Measurements from ENCODE around the gene TAOK3. TPM values are rescaled to one million over a fixed set of nuclear protein-coding genes. Genes with fewer than 3 reads are reported as not detected.
"Not testable (repeated sequence)": the region's sequence is repeated elsewhere in the genome, so short reads cannot be mapped to it uniquely, and the experiment has no call there.

The TAOK3 gene
- total RNA-seq, 6 experiments from 2014 or later = 26.0 to 30.7 (median 28.0) TPM

- DNase-seq = no peak
- Mint-ChIP-seq H3K9me3 (no peaks in the 10 kb centered on the region), H3K27ac (peak overlapping the region; percentile 53; the same call in 1 of the 2 replicates), H3K27me3 (ENCODE audit: insufficient read depth) (no peaks in the 10 kb centered on the region), H3K4me1 (ENCODE audit: low read depth) (peaks cover 13% of the 10 kb centered on the region), H3K4me3 (no peak overlapping the region), H3K36me3 (ENCODE audit: low read depth) (peaks cover 18% of the 10 kb centered on the region; the same call in 1 of the 2 replicates)
- no peak for TF ChIP-seq CTCF (IDR thresholded peaks at IDR 0.05)
Observed at GRCh38 chr12:118290130-118290529, 82.6 kb downstream of the TAOK3 start.

DNA sequence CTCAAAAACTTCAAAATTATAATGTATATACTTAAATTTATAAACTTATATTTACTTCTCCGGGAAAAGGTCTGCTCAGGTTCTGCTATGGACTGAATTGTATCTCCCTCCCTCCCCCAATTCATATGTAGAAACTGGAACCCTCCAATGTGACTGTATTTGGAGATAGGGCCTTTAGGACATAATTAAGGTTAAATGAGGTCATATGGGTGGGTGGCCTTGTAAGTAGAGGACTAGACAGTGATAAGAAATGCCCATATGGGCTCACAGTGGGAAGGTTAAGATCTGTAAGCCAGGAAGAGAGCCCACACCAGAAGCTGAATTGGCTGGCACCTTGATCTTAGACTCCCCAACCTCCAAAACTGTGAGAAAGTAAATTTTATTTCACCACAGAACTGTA, 84.5 kb downstream of the TAOK3 start:
- peaks cover 13% of the 10 kb centered on the region for H3K4me1 Mint-ChIP-seq (ENCODE audit: low read depth)
- no peaks in the 10 kb centered on the region for H3K27me3 Mint-ChIP-seq (ENCODE audit: insufficient read depth)
- no peak overlapping the region for H3K4me3 Mint-ChIP-seq
- peaks cover 12% of the 10 kb centered on the region; the same call in 1 of the 2 replicates for H3K36me3 Mint-ChIP-seq (ENCODE audit: low read depth)
- TF ChIP-seq CTCF (IDR thresholded peaks at IDR 0.05) = no peak
- DNase-seq = no peak
- no peak overlapping the region for H3K27ac Mint-ChIP-seq
- H3K9me3 Mint-ChIP-seq = no peaks in the 10 kb centered on the region

DNA sequence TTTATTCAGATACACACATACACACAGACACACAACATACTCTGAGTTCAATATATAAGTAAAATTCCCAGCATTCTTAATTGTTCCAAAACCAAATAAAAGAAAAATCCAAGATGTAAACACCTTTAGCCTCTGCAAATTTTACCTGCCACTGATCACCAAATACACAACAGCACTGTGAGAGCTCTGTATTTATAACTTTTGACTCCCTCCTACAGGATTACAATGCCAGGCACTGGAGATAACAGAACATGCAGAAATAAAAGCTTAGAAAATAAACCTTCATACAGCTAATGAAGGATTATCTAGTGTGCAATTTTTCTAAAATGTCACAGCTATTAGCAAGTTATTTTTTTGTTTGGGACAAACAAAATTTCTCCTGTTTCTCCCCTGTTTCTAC, 85.0 kb downstream of the TAOK3 start:
- H3K4me3 Mint-ChIP-seq = no peak overlapping the region
- H3K27me3 Mint-ChIP-seq (ENCODE audit: insufficient read depth) = no peaks in the 10 kb centered on the region
- TF ChIP-seq CTCF (IDR thresholded peaks at IDR 0.05) = no peak
- no peak overlapping the region for H3K27ac Mint-ChIP-seq
- H3K9me3 Mint-ChIP-seq = no peaks in the 10 kb centered on the region
- DNase-seq = no peak
- H3K4me1 Mint-ChIP-seq (ENCODE audit: low read depth) = peaks cover 13% of the 10 kb centered on the region
- H3K36me3 Mint-ChIP-seq (ENCODE audit: low read depth) = peaks cover 12% of the 10 kb centered on the region; the same call in 1 of the 2 replicates

GRCh38 chr12:118282767-118283166, 89.9 kb downstream of the TAOK3 start:
- no peak overlapping the region for H3K4me3 Mint-ChIP-seq
- H3K36me3 Mint-ChIP-seq (ENCODE audit: low read depth) = peaks cover 18% of the 10 kb centered on the region
- no peaks in the 10 kb centered on the region for H3K9me3 Mint-ChIP-seq
- no peak overlapping the region for H3K27ac Mint-ChIP-seq
- H3K27me3 Mint-ChIP-seq (ENCODE audit: insufficient read depth) = no peaks in the 10 kb centered on the region
- TF ChIP-seq CTCF (IDR thresholded peaks at IDR 0.05) = no peak
- no peak for DNase-seq
- H3K4me1 Mint-ChIP-seq (ENCODE audit: low read depth) = no peaks in the 10 kb centered on the region

DNA sequence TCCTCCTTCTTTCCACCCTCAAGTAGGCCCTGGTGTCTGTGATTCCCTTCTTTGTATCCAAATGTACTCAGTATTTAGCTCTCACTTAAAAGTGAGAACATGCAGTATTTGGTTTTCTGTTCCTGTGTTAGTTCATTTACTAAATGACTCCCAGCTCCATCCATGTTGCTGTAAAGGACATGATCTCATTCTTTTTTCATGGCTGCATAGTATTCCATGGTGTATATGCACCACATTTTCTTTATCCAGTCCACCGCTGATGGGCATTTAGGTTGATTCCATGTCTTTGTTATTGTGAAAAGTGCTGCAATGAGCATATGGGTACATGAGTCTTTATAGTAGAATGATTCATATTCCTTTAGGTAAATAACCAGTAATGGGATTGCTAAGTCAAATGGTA, 94.4 kb downstream of the TAOK3 start:
- H3K9me3 Mint-ChIP-seq; DNase-seq; H3K27ac Mint-ChIP-seq; H3K4me1 Mint-ChIP-seq (ENCODE audit: low read depth); H3K4me3 Mint-ChIP-seq; H3K27me3 Mint-ChIP-seq (ENCODE audit: insufficient read depth): not testable (repeated sequence)
- H3K36me3 Mint-ChIP-seq (ENCODE audit: low read depth) = peaks cover 10% of the 10 kb centered on the region

DNA sequence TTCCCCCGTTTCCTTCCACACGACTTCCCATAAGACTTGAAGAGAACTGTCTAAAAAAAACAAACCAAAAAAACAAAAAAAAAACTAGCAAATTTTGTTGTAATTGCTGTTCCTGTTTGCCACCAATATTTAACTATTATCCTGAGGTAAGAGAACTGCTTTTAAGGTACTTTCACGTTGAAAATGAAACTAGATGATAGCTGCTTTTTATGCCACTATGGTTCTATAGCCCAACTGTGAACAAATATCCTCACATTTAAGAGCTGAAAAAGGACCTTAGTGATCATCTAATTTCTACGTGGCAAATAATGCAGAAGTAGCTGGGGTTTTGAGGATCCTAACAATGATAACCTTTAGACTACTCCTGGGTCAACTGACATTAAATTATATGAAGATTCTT, 98.6 kb downstream of the TAOK3 start:
- Mint-ChIP-seq H3K27me3 (ENCODE audit: insufficient read depth) (no peaks in the 10 kb centered on the region), H3K4me1 (ENCODE audit: low read depth) (peaks cover 12% of the 10 kb centered on the region), H3K27ac (no peak overlapping the region), H3K36me3 (ENCODE audit: low read depth) (peaks cover 6% of the 10 kb centered on the region), H3K4me3 (no peak overlapping the region), H3K9me3 (no peaks in the 10 kb centered on the region)
- no peak for TF ChIP-seq CTCF (IDR thresholded peaks at IDR 0.05)
- DNase-seq = no peak
